ENCODE measurements around the gene NEK10. TPM values are rescaled to one million over a fixed set of nuclear protein-coding genes. Genes with fewer than 3 reads are reported as not detected.

NEK10 gene
- total RNA-seq, 2 experiments from 2014 or later, result 0.28 to 1.3 TPM

GRCh38 chr3:27376109-27376772 is 7.1 kb upstream of the NEK10 start:
- H3K9me3 ChIP-seq (ENCODE audit: low read length), result no peaks in the 10 kb centered on the region
- H3K79me2 ChIP-seq (ENCODE audit: insufficient read depth, low read depth, low read length), result no peaks in the 10 kb centered on the region
- no peak overlapping the region for H3K4me3 ChIP-seq (ENCODE audit: low read depth, low read length, poor library complexity, severe bottlenecking)
- no peaks in the 10 kb centered on the region for H4K20me1 ChIP-seq (ENCODE audit: insufficient read depth, low read length)
- no peaks in the 10 kb centered on the region; the same call in 1 of the 2 replicates for H3K36me3 ChIP-seq (ENCODE audit: insufficient read depth, low read length)
- no peak overlapping the region for H3K4me2 ChIP-seq (ENCODE audit: low read length)
- DNase-seq (ENCODE audit: low spot score), result no peak
- ChIA-PET CTCF (ENCODE audit: unreplicated experiment) (no interaction called here), POLR2A (interaction anchor here (1.2 kb wide), 1 partner anchor 13 kb away, joined by 5 read pairs; no protein-coding TSS in a partner anchor)
- H3K9me2 ChIP-seq (ENCODE audit: insufficient read depth, low read length), result no peaks in the 10 kb centered on the region
- no peaks in the 10 kb centered on the region for H3K4me1 ChIP-seq (ENCODE audit: insufficient read depth, low read length, poor library complexity, severe bottlenecking)
- no TSS peak for BruUV-seq (replicated peaks)
- TF ChIP-seq EZH2phosphoT487 (IDR thresholded peaks at IDR 0.05; ENCODE audit: borderline replicate concordance, low read depth, low read length), result no peak
- TF ChIP-seq CTCF (conservative IDR thresholded peaks at IDR 0.05; ENCODE audit: low read length), result no peak
- no peak overlapping the region for H2AFZ ChIP-seq (ENCODE audit: low read length)
- intact Hi-C loops (cut with micrococcal nuclease; ENCODE audit: unreplicated experiment), result no loop called here
- no peak overlapping the region for H3K27ac ChIP-seq (ENCODE audit: low read depth, low read length, poor library complexity, severe bottlenecking)

GRCh38 chr3:27366062-27366591 is 3.1 kb downstream of the NEK10 start:
- Histone ChIP-seq H4K20me1 (ENCODE audit: insufficient read depth, low read length) (no peaks in the 10 kb centered on the region), H3K36me3 (ENCODE audit: insufficient read depth, low read length) (no peaks in the 10 kb centered on the region), H2AFZ (ENCODE audit: low read length) (no peak overlapping the region), H3K4me3 (ENCODE audit: low read depth, low read length, poor library complexity, severe bottlenecking) (no peak overlapping the region), H3K4me2 (ENCODE audit: low read length) (no peak overlapping the region), H3K9me2 (ENCODE audit: insufficient read depth, low read length) (no peaks in the 10 kb centered on the region), H3K79me2 (ENCODE audit: insufficient read depth, low read depth, low read length) (no peaks in the 10 kb centered on the region), H3K9me3 (ENCODE audit: low read length) (no peaks in the 10 kb centered on the region), H3K4me1 (ENCODE audit: insufficient read depth, low read length, poor library complexity, severe bottlenecking) (no peaks in the 10 kb centered on the region), H3K27ac (ENCODE audit: low read depth, low read length, poor library complexity, severe bottlenecking) (no peak overlapping the region)
- TF ChIP-seq CTCF (conservative IDR thresholded peaks at IDR 0.05; ENCODE audit: low read length), result no peak
- TF ChIP-seq EZH2phosphoT487 (IDR thresholded peaks at IDR 0.05; ENCODE audit: borderline replicate concordance, low read depth, low read length), result no peak
- POLR2A ChIA-PET, result interaction anchor here (0.6 kb wide), 1 partner anchor 1093 kb away, joined by 5 read pairs; no protein-coding TSS in a partner anchor
- no peak for DNase-seq (ENCODE audit: low spot score)
- CTCF ChIA-PET (ENCODE audit: unreplicated experiment), result no interaction called here
- intact Hi-C loops (cut with micrococcal nuclease; ENCODE audit: unreplicated experiment), result no loop called here
- BruUV-seq (replicated peaks), result no TSS peak

Measured in OCI-LY7 (cell line).